Body of pancreas (tissue), 4 donors: ENCODE results near the gene RAB13.

Experiments used
- CTCF ChIP-seq, 7 experiments: fragments of 450-650 bp in 4 of 7; fragments of 200-600 bp in 3 of 7; sonication (generic) in 3 of 7; IDR thresholded peaks; one replicate each; pipeline ENCODE4 v1.5.1; 2016 to 2019; ENCODE audit warnings: antibody characterized with exemption in 7 of 7
- POLR2A ChIP-seq, 3 donors: fragments of 450-650 bp; IDR thresholded peaks; one replicate each; pipeline ENCODE4 v1.6.1; 2016; ENCODE audit warnings: antibody characterized with exemption in 3 of 3, mild to moderate bottlenecking in 2 of 3

- TF ChIP-seq CTCF (IDR thresholded peaks at IDR 0.05) (no peak), POLR2A (IDR thresholded peaks at IDR 0.05) (no peak)
Observed at GRCh38 chr1:154012129-154012528, 26.0 kb upstream of the RAB13 start.
